ENCODE data around the gene ZNF222.

The ZNF222 gene

GRCh38 chr19:44055870-44056269 is 30.7 kb downstream of the ZNF222 start:
- no peak for DNase-seq (ENCODE audit: low spot score)

- no peak for DNase-seq (ENCODE audit: low spot score)
These were observed 34.0 kb downstream of the ZNF222 start for GRCh38 chr19:44059229-44059628.

GRCh38 chr19:44061038-44061437 is 35.9 kb downstream of the ZNF222 start:
- no peak for DNase-seq (ENCODE audit: low spot score)

- DNase-seq (ENCODE audit: low spot score), result no peak
These were observed 41.1 kb downstream of the ZNF222 start for GRCh38 chr19:44066305-44066704.

DNA sequence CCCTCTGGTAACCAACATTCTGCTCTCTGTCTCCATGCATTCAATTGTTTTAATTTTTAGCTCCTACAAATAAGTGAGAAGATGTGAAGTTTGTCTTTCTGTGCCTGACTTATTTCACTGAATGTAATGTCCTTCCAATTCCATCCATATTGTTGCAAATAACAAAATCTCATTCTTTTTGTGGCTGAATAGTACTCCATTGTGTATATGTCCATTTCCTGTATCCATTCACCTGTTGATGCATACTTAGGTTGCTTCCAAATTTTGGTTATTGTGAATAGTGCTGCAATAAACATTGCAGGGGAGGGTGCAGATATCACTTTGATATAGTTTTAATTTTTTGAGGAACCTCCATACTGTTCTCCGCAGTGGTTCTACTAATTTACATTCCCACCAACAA is 44.2 kb downstream of the ZNF222 start:
- DNase-seq (ENCODE audit: low spot score), result no peak

DNA sequence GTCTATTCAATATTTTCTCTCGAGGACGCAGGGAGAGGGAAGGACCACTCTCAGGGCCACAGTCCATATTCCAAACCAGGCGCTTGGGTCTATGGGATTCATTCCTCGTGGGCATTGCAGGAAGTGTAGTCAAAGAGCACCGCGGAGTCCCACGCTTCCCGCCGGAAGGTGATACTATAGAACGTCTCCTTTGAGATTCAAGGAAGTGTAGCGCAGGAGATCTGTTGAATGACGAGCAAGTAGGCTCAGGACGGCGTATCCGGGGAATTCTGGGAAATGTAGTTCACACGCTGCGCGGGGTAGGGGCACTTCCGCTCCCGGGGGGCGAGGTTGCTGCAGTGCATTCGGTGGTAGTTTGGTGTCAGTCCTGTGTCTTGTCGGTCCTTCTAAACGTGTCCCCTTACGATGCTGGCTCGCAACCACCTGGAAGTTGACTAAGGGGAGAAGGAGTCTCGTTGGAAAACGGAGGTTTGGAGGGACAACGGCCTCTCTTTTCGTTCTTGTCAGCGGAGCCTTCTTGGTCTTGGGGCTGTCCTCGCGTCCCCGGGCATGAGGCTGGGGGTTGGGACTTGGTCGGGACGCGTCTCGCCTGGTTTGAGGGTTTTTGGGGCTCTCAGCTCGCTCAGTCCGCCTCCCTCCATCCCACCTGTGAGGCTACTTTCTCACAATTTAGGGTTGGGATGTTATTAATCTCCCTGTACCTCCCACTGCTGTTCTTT is 46.8 kb downstream of the ZNF222 start, which contains the start of gene ZNF284:
Gene ZNF284 (plus strand): TSS at position 336 of the 719 bp plus-strand sequence. CDS start 4,231 bp downstream, outside the sequence.
- peak; percentile 94 for DNase-seq (ENCODE audit: low spot score)

DNA sequence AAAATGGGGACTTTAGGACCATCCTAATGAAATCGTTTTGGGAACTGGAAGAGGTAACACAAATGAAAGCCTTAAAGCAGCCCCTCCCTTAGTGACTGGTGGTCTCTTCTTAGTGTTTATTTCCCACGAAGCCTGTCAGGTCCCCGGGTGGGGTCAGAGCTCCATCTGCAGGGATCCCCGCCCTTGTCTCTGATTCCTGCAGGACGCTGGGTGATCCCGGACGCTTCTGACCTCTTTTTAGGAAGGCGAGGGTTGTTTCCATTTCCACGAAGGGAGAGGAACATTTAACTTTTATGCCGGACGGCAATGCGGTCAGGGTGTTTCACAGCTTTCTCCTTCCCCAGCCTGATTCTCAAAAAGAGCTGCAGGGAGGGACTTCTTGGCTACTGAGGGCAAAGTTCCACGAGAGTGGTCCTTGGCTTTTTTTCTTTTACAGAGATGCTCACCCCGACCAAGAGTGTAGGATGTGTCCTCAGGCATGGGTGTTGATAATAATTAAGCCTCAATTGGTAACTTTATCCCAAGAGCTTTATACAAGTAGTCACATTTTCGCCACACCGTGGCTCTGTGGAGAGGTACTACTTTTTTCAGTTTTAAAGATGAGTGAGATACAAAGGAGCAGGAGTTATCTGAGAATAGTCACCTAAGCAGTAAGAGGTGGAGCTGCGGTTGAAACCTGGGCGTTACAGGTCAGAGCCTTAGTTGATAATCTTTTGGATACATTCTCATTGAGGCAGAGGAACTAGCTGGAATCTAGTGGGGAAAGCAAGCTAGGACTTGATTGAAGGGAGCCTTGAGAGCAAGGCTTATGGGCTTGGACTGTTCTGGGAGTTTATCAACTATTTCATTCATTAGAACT is 47.6 kb downstream of the ZNF222 start:
- DNase-seq (ENCODE audit: low spot score), result peak; percentile 3

DNA sequence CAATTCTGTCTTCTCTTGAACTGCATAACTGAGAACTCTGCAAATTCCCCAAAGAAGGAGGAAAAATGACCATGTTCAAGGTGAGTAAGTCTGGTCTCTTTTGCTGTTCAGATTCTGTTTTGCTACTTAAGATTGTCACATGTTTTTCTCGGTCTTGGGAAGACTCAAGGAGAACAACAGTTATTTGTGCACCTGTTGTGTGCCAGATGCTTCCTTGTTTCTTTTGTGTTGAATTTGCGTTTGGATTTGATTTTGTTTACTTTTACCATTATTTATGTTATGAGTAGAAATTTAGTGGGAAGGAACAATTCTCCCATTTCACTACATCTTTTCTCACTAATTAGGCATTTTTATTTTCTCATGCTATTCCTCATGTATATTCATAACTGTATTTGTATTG is 51.1 kb downstream of the ZNF222 start:
- no peak for DNase-seq (ENCODE audit: low spot score)

Data from COLO829 (cell line).